K562 (cell line): ENCODE results near the gene PRSS21. TPM values are rescaled to one million over a fixed set of nuclear protein-coding genes. Genes with fewer than 3 reads are reported as not detected.

ENCODE experiments used
- ATAC-seq: fragments of 200-7000 bp; cut with Tn5 transposase; 3 replicates; pipeline ENCODE4 v1.9.1; 2020; ENCODE audit warnings: moderate library complexity
- BruUV-seq: library from RNA; stranded (reverse); fragments of 400-500 nt; replicated peaks from 2 replicates; lab custom pipeline; 2021; lab: Mats Ljungman, UMichigan
- CTCF ChIA-PET: fragments of 300-600 bp; formaldehyde crosslinking; extraction: SDS; loops from one replicate; lab custom pipeline; 2021; ENCODE audit warnings: low intra/inter-chr PET ratio; lab: Yijun Ruan, JAX
- POLR2A ChIA-PET: fragments of 300-600, 350-650 bp; sonication (Branson Sonifier 250); formaldehyde crosslinking; extraction: SDS; loops from one replicate; lab custom pipeline; 2021; ENCODE audit warnings: antibody characterized with exemption, inconsistent platforms; lab: Yijun Ruan, JAX
- DNase-seq, 4 experiments: peaks; one replicate each; pipeline versions ENCODE4 v3.0.0 to v3.0.0-alpha.2; 2011 to 2018; ENCODE audit warnings: low spot score in 3 of 4, mixed read lengths in 3 of 4; ENCODE audit errors: extremely low read depth in 1 of 4
- FAIRE-seq: peaks from 2 replicates; lab custom pipeline; 2011; peaks lifted over from hg19 to GRCh38; lab: Jason Lieb, UNC
- H2AFZ ChIP-seq: 2 replicates; pipeline ENCODE4 v1.6.0; 2011; ENCODE audit warnings: low read depth, low read length, control low read depth, inconsistent platforms
- H3K27ac ChIP-seq: fragments of 200-600 bp; 3 replicates; pipeline ENCODE4 v1.8.0; 2011; ENCODE audit warnings: low read depth, mild to moderate bottlenecking, control low read depth, inconsistent platforms, low read length, moderate library complexity, mixed read lengths; ENCODE audit errors: extremely low read depth
- H3K27me3 ChIP-seq, 2 experiments: fragments of 300-600 bp in 1 of 2; 2 replicates in 1 of 2; 3 replicates in 1 of 2; pipeline versions ENCODE4 v1.6.0 to v1.8.0; 2011; ENCODE audit warnings: inconsistent platforms in 2 of 2, low read length in 2 of 2, mild to moderate bottlenecking in 1 of 2, mixed read lengths in 1 of 2, moderate library complexity in 1 of 2; ENCODE audit not compliant: control insufficient read depth in 2 of 2, insufficient read depth in 2 of 2
- H3K36me3 ChIP-seq: fragments of 300-600 bp; 3 replicates; pipeline ENCODE4 v1.8.0; 2011; ENCODE audit warnings: mild to moderate bottlenecking, low read length, inconsistent platforms; ENCODE audit not compliant: control insufficient read depth, insufficient read depth
- H3K4me1 ChIP-seq, 2 experiments: fragments of 200-600 bp in 1 of 2; replicated peaks in 1 of 2; 2 replicates in 1 of 2; 3 replicates in 1 of 2; pipeline versions ENCODE4 v1.5.1 to v1.8.0; 2011; ENCODE audit warnings: inconsistent platforms in 2 of 2, low read length in 2 of 2, mild to moderate bottlenecking in 1 of 2, mixed read lengths in 1 of 2, moderate library complexity in 1 of 2; ENCODE audit not compliant: control insufficient read depth in 2 of 2, insufficient read depth in 2 of 2
- H3K4me2 ChIP-seq: 2 replicates; pipeline ENCODE4 v1.6.1; 2011; ENCODE audit warnings: low read length, control low read depth, inconsistent platforms, mixed read lengths; ENCODE audit not compliant: insufficient read depth
- H3K4me3 ChIP-seq: fragments of 200-600 bp; sonication (generic), shearing (Covaris generic); 2 replicates; pipeline ENCODE4 v1.5.1; 2016; ENCODE audit warnings: control low read depth, inconsistent platforms
- H3K79me2 ChIP-seq: fragments of 200-600 bp; 3 replicates; pipeline ENCODE4 v1.8.0; 2011; ENCODE audit warnings: low read length, inconsistent platforms; ENCODE audit not compliant: control insufficient read depth, insufficient read depth
- H3K9ac ChIP-seq, 2 experiments: 2 replicates each; pipeline versions ENCODE4 v1.6.0 to v1.6.1; 2011; ENCODE audit warnings: low read depth in 2 of 2, low read length in 2 of 2, control low read depth in 1 of 2, inconsistent platforms in 1 of 2, mild to moderate bottlenecking in 1 of 2, mixed read lengths in 1 of 2; ENCODE audit not compliant: insufficient read depth in 1 of 2
- H3K9me1 ChIP-seq: one replicate; pipeline ENCODE4 v1.6.0; 2011; ENCODE audit warnings: inconsistent platforms, mild to moderate bottlenecking, low read length, moderate library complexity; ENCODE audit not compliant: control insufficient read depth, insufficient read depth
- H3K9me3 ChIP-seq: replicated peaks from 2 replicates; pipeline ENCODE4 v1.5.1; 2011; ENCODE audit warnings: low read depth, low read length, inconsistent platforms; ENCODE audit not compliant: control insufficient read depth, insufficient read depth
- H4K20me1 ChIP-seq: replicated peaks from 2 replicates; pipeline ENCODE4 v1.6.1; 2011; ENCODE audit warnings: low read length, inconsistent platforms, mixed read lengths; ENCODE audit not compliant: control insufficient read depth, insufficient read depth
- EGR1 ChIP-seq: fragments of 450-650 bp; conservative IDR thresholded peaks from 2 replicates; pipeline ENCODE4 v1.6.1; 2017; ENCODE audit warnings: mild to moderate bottlenecking
- MBD2 ChIP-seq: sonication (generic); IDR thresholded peaks from 2 replicates; pipeline ENCODE4 v1.6.1; 2016; ENCODE audit warnings: low read depth, borderline replicate concordance
- NFE2L1 ChIP-seq: fragments of 450-650 bp; IDR thresholded peaks from 2 replicates; pipeline ENCODE4 v1.6.1; 2016; ENCODE audit warnings: missing genetic modification characterization, low read depth, mild to moderate bottlenecking, missing compliant biosample characterization, moderate library complexity, borderline replicate concordance
- NR2C2 ChIP-seq, 2 experiments: fragments of 200-800 bp in 1 of 2; sonication (Bioruptor generic) in 1 of 2; sonication (generic) in 1 of 2; formaldehyde crosslinking in 1 of 2; IDR thresholded peaks; 2 replicates each; pipeline versions ENCODE4 v1.6.1 to v1.8.0; 2016 to 2022; ENCODE audit warnings: mild to moderate bottlenecking in 1 of 2, missing compliant biosample characterization in 1 of 2, missing genetic modification characterization in 1 of 2, missing genetic modification reagents in 1 of 2
- PHF20 ChIP-seq: fragments of 450-650 bp; IDR thresholded peaks from 2 replicates; pipeline ENCODE4 v1.6.1; 2018; ENCODE audit not compliant: partially characterized antibody
- SETDB1 ChIP-seq: IDR thresholded peaks from one replicate; pipeline ENCODE4 v1.6.1; 2012; ENCODE audit warnings: low read length, control low read depth, inconsistent platforms
- SMAD2 ChIP-seq: fragments of 150-350 bp; IDR thresholded peaks from 2 replicates; pipeline ENCODE4 v1.6.1; 2014; ENCODE audit warnings: low read depth, mild to moderate bottlenecking, low read length
- TEAD4 ChIP-seq, 2 experiments: sonication (generic) in 1 of 2; formaldehyde crosslinking in 1 of 2; IDR thresholded peaks; 2 replicates each; pipeline versions ENCODE4 v1.6.1 to v1.8.0; 2012 to 2022; ENCODE audit warnings: borderline replicate concordance in 1 of 2, inconsistent platforms in 1 of 2, low read length in 1 of 2, mild to moderate bottlenecking in 1 of 2, missing genetic modification reagents in 1 of 2
- WGBS: fragments of 100-300 bp; shearing (Covaris generic); methylation state at CpG from one replicate; pipeline ENCODE4 v1.1.6; 2016; ENCODE audit warnings: low coverage, mixed read lengths; ENCODE audit not compliant: insufficient coverage; ENCODE audit errors: missing lambda C conversion rate; 5-methylcytosine and 5-hydroxymethylcytosine counted together
- in situ Hi-C: fragments of 300-500 bp; cut with MboI; formaldehyde crosslinking; loops from 4 replicates; pipeline ENCODE4 v1.15.0; 2018; ENCODE audit warnings: inconsistent platforms, mixed read lengths
- intact Hi-C: fragments of 100-400 bp; cut with micrococcal nuclease; formaldehyde crosslinking; loops from 2 replicates; pipeline ENCODE4 v1.14.2; 2022
- polyA plus RNA-seq, 8 experiments: library from polyadenylated mRNA; depleted of rRNA in 4 of 8; stranded (reverse) in 5 of 8; unstranded in 3 of 8; fragments of >200 nt; fragmentation: Nextera tagmentation in 2 of 8; fragmentation: Illumina TruSeq in 1 of 8; extraction: Ambion mirVana in 2 of 8; extraction: Trizol in 1 of 8; gene quantifications; 2 replicates each; pipeline versions ENCODE4 v1.2.1 to v1.2.3, GENCODE V29; 2011 to 2014; ENCODE audit warnings: inconsistent platforms in 1 of 8, missing spikeins in 1 of 8
- total RNA-seq, 7 experiments: library from RNA; depleted of rRNA in 6 of 7; stranded (reverse); fragments of >200 nt in 6 of 7; fragmentation: Illumina TruSeq in 2 of 7; extraction: Trizol in 2 of 7; gene quantifications; 2 replicates each; pipeline versions ENCODE4 v1.2.1 to v1.2.3, GENCODE V29; 2011 to 2021; ENCODE audit warnings: low replicate concordance in 1 of 7
- TF ChIP-seq, protein P1 (sequence below): sonication (generic); formaldehyde crosslinking; IDR thresholded peaks from 2 replicates; pipeline ENCODE4 v1.8.0; 2022; ENCODE audit warnings: missing genetic modification reagents, mild to moderate bottlenecking, moderate library complexity, borderline replicate concordance
- TF ChIP-seq, protein P2 (sequence below): sonication (generic); formaldehyde crosslinking; IDR thresholded peaks from 2 replicates; pipeline ENCODE4 v1.8.1; 2023; ENCODE audit warnings: mild to moderate bottlenecking, missing genetic modification reagents
- TF ChIP-seq, protein P3 (sequence below): fragments of 250-450 bp; sonication (Bioruptor Pico); IDR thresholded peaks from 2 replicates; pipeline ENCODE4 v1.9.0; 2021; ENCODE audit warnings: mild to moderate bottlenecking

Gene PRSS21
- total and polyA plus RNA-seq, 9 of the 15 experiments (the other 6 are each of a cell fraction or from before 2014, with no cell fraction given), result 12.1 to 121 (median 61.3) TPM

DNA sequence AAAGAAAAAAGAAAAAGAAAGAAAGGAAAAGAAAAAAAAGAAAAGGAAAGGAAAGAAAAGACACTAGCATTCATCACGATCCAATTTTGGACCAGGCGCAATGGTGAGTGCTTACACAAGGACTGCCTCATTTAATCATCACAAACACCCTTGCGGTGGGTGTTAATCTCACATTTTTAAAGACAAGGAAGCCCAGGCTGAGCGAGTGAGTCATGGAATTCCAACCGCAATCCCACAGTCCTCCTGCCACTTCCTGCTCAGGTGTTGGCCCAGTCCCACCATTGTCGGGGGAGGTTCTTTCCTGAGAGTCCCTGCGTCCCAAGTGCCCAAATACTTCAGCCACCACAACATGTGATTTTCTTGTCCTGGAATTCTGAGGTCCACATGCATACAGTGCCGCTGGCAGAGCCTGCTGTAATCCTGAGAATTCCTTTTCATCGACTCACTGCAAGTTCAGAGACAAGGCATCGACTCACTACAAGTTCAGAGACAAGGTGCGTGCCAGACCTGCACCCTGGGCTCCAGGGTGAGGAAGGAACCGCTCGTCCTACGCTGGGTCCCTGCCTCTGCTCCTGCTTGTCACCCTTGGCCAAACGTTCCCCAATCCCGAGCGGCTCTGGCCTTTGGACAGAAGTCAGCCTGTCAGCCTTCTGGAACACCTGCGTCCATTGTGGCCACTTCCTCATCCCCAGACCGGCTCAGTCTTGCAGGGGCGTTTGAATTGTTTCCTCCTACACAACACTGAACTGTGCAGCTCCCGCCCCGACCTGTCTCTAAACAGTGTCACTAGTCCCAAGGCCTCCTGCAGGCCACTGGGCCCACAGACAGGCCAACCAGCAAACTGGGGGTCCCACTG is 18.8 kb downstream of the PRSS21 start (continued):
- TF ChIP-seq TEAD4 (IDR thresholded peaks at IDR 0.05; ENCODE audit: low read length), result peak; percentile 57; the same call in 1 of the 2 replicates
- no peak for TF ChIP-seq TEAD4 (CRISPR knock-in tag; IDR thresholded peaks at IDR 0.05; ENCODE audit: borderline replicate concordance)
- TF ChIP-seq, all 486 proteins: peak for 21

DNA sequence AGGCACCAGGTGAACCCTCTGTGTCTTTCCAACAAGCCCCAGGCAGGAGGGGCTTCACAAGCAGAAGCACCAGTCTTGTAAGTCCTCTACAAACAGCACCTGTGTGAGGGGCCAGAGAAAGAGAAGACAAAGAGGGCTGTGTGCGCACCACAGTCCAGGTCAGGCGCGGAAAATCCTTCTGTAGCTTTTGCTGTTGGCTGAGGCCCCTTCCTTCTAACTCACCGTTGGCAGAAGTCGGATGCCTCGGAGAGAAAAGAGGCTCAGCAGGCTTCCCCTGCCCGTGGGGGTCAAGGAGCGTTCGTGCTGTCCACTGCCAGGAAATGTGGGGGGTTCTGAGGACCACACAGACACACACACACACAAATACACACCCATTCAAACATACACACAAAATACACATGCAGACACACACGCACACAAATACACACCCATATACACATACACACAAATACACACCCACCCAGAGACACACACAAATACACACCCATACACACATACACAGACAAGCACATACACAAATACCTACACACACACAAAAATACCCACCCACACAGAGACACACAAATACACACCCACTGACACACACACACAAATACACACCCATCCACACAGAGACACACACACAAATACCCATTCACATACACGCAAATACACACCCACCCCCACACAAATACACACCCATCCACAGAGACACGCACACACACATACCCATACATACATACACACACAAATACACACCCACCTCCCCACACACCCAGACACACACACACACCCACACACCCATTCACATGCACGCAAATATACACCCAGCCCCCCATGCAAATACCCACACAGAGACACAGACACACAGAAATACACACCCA is 19.8 kb downstream of the PRSS21 start:
- 28% methylated on average over 13 of the region's 13 CpGs for WGBS
- Histone ChIP-seq H2AFZ (no peak overlapping the region), H3K36me3 (no peaks in the 10 kb centered on the region), H3K27me3 (peaks cover 13 to 35% of the 10 kb centered on the region in 2 experiments), H3K27ac (no peak overlapping the region), H4K20me1 (no peaks in the 10 kb centered on the region; the same call in 1 of the 2 replicates), H3K79me2 (no peaks in the 10 kb centered on the region), H3K9me3 (no peaks in the 10 kb centered on the region), H3K4me2 (no peak overlapping the region), H3K4me3 (no peak overlapping the region), H3K9me1 (no peaks in the 10 kb centered on the region), H3K4me1 (peaks cover 0 to 31% of the 10 kb centered on the region in 2 experiments; a peak in 3 of 5 replicates), H3K9ac (no peak overlapping the region)
- no peak for DNase-seq
- no peak for FAIRE-seq
- intact Hi-C loops, result loop anchor here (5.0 kb wide), 1 partner anchor 80 kb away; no protein-coding TSS in a partner anchor
- ChIA-PET CTCF (interaction anchor here (0.6 to 3.1 kb wide), 2 partner anchors 83 to 223 kb away, joined by 3 to 23 read pairs; no protein-coding TSS in a partner anchor), POLR2A (no interaction called here)
- no TSS peak for BruUV-seq
- peak; percentile 57 for TF ChIP-seq EGR1
- TF ChIP-seq, protein P1, sequence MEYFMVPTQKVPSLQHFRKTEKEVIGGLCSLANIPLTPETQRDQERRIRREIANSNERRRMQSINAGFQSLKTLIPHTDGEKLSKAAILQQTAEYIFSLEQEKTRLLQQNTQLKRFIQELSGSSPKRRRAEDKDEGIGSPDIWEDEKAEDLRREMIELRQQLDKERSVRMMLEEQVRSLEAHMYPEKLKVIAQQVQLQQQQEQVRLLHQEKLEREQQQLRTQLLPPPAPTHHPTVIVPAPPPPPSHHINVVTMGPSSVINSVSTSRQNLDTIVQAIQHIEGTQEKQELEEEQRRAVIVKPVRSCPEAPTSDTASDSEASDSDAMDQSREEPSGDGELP (CRISPR knock-in tag), result no peak
- TF ChIP-seq NR2C2 (CRISPR knock-in tag; IDR thresholded peaks at IDR 0.05), result no peak
- no peak for TF ChIP-seq NR2C2 (tag; IDR thresholded peaks at IDR 0.05)
- TF ChIP-seq, protein P2, sequence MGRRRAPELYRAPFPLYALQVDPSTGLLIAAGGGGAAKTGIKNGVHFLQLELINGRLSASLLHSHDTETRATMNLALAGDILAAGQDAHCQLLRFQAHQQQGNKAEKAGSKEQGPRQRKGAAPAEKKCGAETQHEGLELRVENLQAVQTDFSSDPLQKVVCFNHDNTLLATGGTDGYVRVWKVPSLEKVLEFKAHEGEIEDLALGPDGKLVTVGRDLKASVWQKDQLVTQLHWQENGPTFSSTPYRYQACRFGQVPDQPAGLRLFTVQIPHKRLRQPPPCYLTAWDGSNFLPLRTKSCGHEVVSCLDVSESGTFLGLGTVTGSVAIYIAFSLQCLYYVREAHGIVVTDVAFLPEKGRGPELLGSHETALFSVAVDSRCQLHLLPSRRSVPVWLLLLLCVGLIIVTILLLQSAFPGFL, result no peak
- peak; percentile 47 for TF ChIP-seq PHF20
- TF ChIP-seq MBD2, result no peak
- TF ChIP-seq, protein P3, sequence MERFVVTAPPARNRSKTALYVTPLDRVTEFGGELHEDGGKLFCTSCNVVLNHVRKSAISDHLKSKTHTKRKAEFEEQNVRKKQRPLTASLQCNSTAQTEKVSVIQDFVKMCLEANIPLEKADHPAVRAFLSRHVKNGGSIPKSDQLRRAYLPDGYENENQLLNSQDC (CRISPR knock-in tag), result no peak
- TF ChIP-seq NFE2L1 (tag), result no peak
- TF ChIP-seq SETDB1, result no peak
- no peak for TF ChIP-seq SMAD2
- no peak for ATAC-seq
- in situ Hi-C loops, result loop anchor here (5.0 kb wide), 2 partner anchors 35 to 90 kb away; no protein-coding TSS in a partner anchor
